Left kidney (tissue), 8 donors: ENCODE results near the gene HAGHL. TPM values are rescaled to one million over a fixed set of nuclear protein-coding genes. Genes with fewer than 3 reads are reported as not detected.

Source experiments
- DNase-seq: peaks from one replicate; pipeline ENCODE4 v3.0.0-alpha.2; 2013
- long read RNA-seq, 8 donors: transcript quantifications; one replicate each; lab custom pipeline, GENCODE V29; 2026
- polyA plus RNA-seq: library from polyadenylated mRNA; unstranded; fragments of 120-200 nt; gene quantifications from one replicate; pipeline ENCODE4 v1.2.1, GENCODE V29; 2013; ENCODE audit not compliant: insufficient read length

The HAGHL gene
- polyA plus RNA-seq = 3.3 TPM
- long read RNA-seq, donor 1, partial matches to known transcripts = 5 of 12 reads
- long read RNA-seq, donor 1, other reads (novel, unspliced or antisense) = 5 of 12 reads
- long read RNA-seq, donor 2 = 0 reads
- long read RNA-seq, donor 3 = 0 reads
- long read RNA-seq, donor 4, partial matches to known transcripts = 0 of 8 reads
- long read RNA-seq, donor 4, other reads (novel, unspliced or antisense) = 7 of 8 reads
- long read RNA-seq, donor 5, partial matches to known transcripts = 12 of 20 reads
- long read RNA-seq, donor 5, other reads (novel, unspliced or antisense) = 5 of 20 reads
- long read RNA-seq, donor 6 = 0 reads
- long read RNA-seq, donor 7, partial matches to known transcripts = 0 of 1 reads
- long read RNA-seq, donor 7, other reads (novel, unspliced or antisense) = 0 of 1 reads
- long read RNA-seq, donor 8 = 0 reads

- no peak for DNase-seq
These were observed at the start of gene HAGHL, which contains the start of gene CCDC78 for GRCh38 chr16:726438-727290. HAGHL (plus strand) TSS chr16:727106; CDS start chr16:727510, 404 bp downstream. CCDC78 (minus strand) TSS chr16:726443; CDS start chr16:726367, 76 bp downstream.

GRCh38 chr16:677316-678190 lies 49.4 kb upstream of the HAGHL start:
- DNase-seq = no peak

GRCh38 chr16:678209-678857 lies 48.6 kb upstream of the HAGHL start:
- DNase-seq = no peak

GRCh38 chr16:678858-679813 lies 47.8 kb upstream of the HAGHL start:
- DNase-seq = no peak

- peak; percentile 71 for DNase-seq
These were observed 46.9 kb upstream of the HAGHL start, which contains the start of gene STUB1 for GRCh38 chr16:679814-680624. STUB1 (plus strand) TSS chr16:680410; CDS start chr16:680526, 116 bp downstream.

- DNase-seq = no peak
These were observed 46.3 kb upstream of the HAGHL start for GRCh38 chr16:680625-680945.

- DNase-seq = no peak
These were observed 45.8 kb upstream of the HAGHL start for GRCh38 chr16:680967-681745.

GRCh38 chr16:681746-682427 lies 45.0 kb upstream of the HAGHL start:
- no peak for DNase-seq

- no peak for DNase-seq
These were observed 44.2 kb upstream of the HAGHL start for GRCh38 chr16:682493-683395.

GRCh38 chr16:683396-684070 lies 43.4 kb upstream of the HAGHL start:
- no peak for DNase-seq

GRCh38 chr16:684071-684794 lies 42.7 kb upstream of the HAGHL start, which contains the start of gene JMJD8:
JMJD8 (minus strand) TSS chr16:684334; CDS start chr16:684319, 15 bp downstream.
- peak; percentile 93 for DNase-seq

- no peak for DNase-seq
These were observed 41.8 kb upstream of the HAGHL start for GRCh38 chr16:684961-685696.

GRCh38 chr16:685967-686366 lies 40.9 kb upstream of the HAGHL start:
- DNase-seq = no peak

- DNase-seq = no peak
These were observed 40.2 kb upstream of the HAGHL start for GRCh38 chr16:686459-687260.
